ENCODE measurements around the gene BAZ2B. TPM values are rescaled to one million over a fixed set of nuclear protein-coding genes. Genes with fewer than 3 reads are reported as not detected.
A peak's percentile ranks its signal among the peaks of the same experiment; 100 is the strongest.

Gene BAZ2B
- total RNA-seq, 8 experiments from 2014 or later: 81.1 to 148 (median 90.2) TPM

DNA sequence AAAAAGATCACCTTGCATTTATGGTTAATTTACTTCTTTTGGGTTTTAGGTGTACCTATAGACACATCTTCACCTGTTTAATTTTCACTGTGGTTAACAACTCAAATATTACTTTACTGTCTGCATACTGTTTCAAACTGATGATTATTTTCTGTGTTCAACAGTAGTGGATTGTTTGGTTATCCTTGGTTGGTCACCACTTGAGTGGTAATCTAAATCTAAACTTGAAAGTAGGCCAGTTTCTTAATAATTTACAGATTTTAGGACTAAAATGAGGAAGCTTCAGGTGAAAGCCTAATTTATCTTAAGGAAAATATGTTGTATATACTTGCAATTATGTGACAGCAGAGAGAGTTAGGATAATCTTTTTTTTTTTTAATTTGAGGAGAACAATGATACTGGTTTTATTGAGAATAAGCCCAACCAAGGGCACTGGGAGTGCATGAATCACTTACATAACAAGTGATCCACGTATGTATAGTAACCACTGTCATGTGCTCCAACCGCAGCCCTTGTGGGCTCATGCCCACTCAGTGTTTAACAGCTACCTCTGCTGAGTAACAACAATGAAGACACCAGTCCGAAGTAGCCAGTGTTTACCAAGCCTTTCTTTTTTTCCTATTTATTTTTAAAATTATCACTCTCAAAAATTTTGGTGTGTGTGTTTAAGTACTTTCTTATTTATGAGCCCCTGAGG is 298.8 kb downstream of the BAZ2B start:
- in situ Hi-C loops (cut with MboI; ENCODE audit: low pct_unique_long_range_greater_than_20kb in 2 of 9, low sequenced_read_pairs in 9 of 9, unreplicated experiment in 9 of 9): no loop called here
- Histone ChIP-seq H3K4me3 (no peak overlapping the region), H3K27ac (no peak overlapping the region), H3K4me1 (replicated peaks in 1 of 2) (no peaks in the 10 kb centered on the region)
- WGBS, 10 experiments: 75 to 100% (median 87%) methylated on average over 1 to 3 of the region's 3 CpGs; no CpG with 5 or more reads in 2 of the 10 experiments
- ATAC-seq (replicated peaks in 6 of 8): no peak

DNA sequence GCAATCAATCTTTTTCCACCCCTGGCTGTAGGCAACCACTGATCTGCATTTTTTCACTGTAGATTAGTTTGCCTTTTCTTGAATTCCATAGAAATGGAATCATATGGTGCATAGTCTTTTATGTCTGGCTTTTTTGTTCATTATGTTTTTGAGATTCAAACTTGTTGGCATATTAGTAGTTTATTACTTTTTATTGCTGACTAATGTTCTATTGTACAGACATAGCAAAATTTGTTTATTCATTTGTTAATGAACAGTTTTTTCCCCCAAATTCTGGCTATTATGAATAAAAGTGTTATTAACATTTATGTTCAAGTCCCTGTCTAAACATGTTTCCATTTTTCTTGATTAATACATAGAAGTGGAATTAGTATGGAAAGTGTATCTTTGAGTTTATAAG is 308.4 kb downstream of the BAZ2B start:
- in situ Hi-C loops (cut with MboI; ENCODE audit: low pct_unique_long_range_greater_than_20kb in 2 of 9, low sequenced_read_pairs in 9 of 9, unreplicated experiment in 9 of 9): no loop called here
- Histone ChIP-seq H3K4me3 (no peak overlapping the region), H3K27ac (no peak overlapping the region), H3K4me1 (replicated peaks in 1 of 2) (no peaks in the 10 kb centered on the region)
- ATAC-seq (replicated peaks in 6 of 8): no peak

DNA sequence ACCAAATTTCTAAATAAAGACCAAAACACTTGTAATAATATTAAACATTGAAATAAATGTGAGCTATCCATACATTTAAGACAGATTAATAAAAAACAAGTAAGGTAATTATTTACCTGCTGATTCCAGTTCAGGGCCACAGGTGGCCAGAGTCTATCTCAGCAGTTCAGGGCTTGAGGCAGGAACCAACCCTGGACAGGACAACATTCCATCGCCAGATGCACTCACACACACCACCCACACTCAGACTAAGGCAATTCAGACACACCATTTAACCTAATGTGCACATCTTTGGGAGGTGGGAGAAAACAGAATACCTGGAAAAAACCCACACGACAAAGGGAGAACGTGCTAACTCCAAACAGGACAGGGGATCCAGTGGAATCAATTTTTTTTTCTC is 315.8 kb downstream of the BAZ2B start:
- Histone ChIP-seq H3K27ac (no peak overlapping the region), H3K4me1 (replicated peaks in 1 of 2) (no peaks in the 10 kb centered on the region), H3K4me3 (no peak overlapping the region)
- no peak for ATAC-seq (replicated peaks in 6 of 8)
- WGBS, 10 experiments: 42 to 100% (median 80%) methylated on average over 1 to 3 of the region's 3 CpGs; no CpG with 5 or more reads in 3 of the 10 experiments
- in situ Hi-C loops (cut with MboI; ENCODE audit: low pct_unique_long_range_greater_than_20kb in 2 of 9, low sequenced_read_pairs in 9 of 9, unreplicated experiment in 9 of 9): no loop called here

DNA sequence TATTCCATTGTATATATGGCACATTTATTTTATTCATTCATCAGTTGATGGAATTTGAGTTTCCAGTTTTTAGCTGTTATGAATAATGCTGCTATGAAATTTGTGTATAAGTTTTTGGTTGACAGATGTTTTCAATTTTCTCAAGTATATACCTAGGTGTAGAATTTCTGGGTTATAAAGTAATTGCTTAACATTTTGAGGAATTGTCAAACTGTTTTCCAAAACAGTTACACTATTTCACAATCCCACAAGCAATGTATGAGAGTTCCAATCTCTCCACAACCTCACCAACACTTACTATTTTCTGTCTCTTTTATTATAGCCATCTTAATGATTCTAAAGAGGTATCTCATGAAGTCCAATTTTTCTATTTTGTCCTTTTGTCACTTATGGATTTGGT is 317.4 kb downstream of the BAZ2B start:
- H3K4me3 ChIP-seq: no peak overlapping the region
- H3K4me1 ChIP-seq (replicated peaks in 1 of 2): peaks cover 0 to 2% of the 10 kb centered on the region in 2 donors
- H3K27ac ChIP-seq: no peak overlapping the region
- in situ Hi-C loops (cut with MboI; ENCODE audit: low pct_unique_long_range_greater_than_20kb in 2 of 9, low sequenced_read_pairs in 9 of 9, unreplicated experiment in 9 of 9): no loop called here
- ATAC-seq (replicated peaks in 6 of 8): no peak

DNA sequence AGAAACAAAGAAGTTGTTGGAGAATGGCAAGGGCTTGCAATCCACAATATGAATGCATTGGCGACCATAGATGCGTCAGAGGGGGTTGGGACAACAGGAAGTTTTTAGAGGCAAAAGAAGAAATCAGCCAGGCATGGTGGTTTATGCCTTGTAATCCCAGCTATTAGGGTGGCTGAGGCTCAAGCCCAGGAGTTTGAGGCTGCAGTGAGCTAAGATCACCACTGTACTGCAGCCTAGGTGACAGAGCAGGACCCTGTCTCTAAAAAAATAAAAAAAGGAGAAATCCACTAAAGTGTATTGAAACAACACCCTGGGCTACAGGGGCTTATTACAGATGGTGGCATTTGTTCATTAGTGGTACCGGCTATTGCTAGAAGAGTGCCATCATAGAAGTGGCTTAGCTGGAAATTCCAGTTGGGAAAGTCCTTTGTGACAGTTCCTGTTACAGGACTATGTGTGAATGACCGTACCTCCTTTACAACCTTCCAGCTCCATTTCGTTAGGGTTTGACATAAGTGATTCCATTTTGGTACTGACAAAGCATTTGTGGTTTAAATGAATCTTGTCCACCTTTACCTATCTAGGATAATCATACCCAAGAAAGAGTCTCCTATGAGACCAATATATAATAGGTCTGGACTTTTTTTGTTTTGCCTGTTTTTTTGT is 319.2 kb downstream of the BAZ2B start:
- ATAC-seq (replicated peaks in 6 of 8): no peak
- no peak overlapping the region for H3K4me3 ChIP-seq
- in situ Hi-C loops (cut with MboI; ENCODE audit: low pct_unique_long_range_greater_than_20kb in 2 of 9, low sequenced_read_pairs in 9 of 9, unreplicated experiment in 9 of 9): no loop called here

DNA sequence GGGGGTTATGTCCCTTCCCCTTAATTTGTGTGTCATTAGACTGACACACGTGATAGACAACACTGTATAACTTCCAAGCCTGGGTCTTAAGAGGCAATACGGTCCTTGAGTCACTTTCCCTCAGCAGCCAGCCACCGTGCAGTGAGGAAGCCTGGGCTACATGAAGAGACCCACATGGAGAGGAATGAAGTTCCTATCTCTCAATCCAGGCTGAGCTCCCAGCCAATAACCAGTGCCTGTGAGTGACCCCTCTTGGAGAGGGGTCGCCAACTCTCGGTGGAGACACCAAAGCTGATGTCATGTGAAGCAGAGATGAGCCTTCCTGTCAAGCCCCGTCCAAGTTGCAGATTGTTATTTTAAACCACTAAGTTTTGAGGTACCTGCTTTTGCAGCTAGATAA is 324.2 kb downstream of the BAZ2B start:
- H3K4me3 ChIP-seq: no peak overlapping the region
- ATAC-seq (replicated peaks in 6 of 8): no peak
- H3K27ac ChIP-seq: no peak overlapping the region
- in situ Hi-C loops (cut with MboI; ENCODE audit: low pct_unique_long_range_greater_than_20kb in 2 of 9, low sequenced_read_pairs in 9 of 9, unreplicated experiment in 9 of 9): no loop called here
- WGBS, 10 experiments: 80 to 100% (median 87%) methylated on average over 2 to 3 of the region's 6 CpGs; no CpG with 5 or more reads in 5 of the 10 experiments
- peaks cover 12% of the 10 kb centered on the region in 2 donors for H3K4me1 ChIP-seq (replicated peaks in 1 of 2)

More for the DNA sequence above, 319.2 kb downstream of the BAZ2B start:
- 78 to 100% (median 96%) methylated on average over 1 to 5 of the region's 5 CpGs for WGBS, 10 experiments
- peaks cover 0 to 2% of the 10 kb centered on the region in 2 donors for H3K4me1 ChIP-seq (replicated peaks in 1 of 2)
- no peak overlapping the region for H3K27ac ChIP-seq

DNA sequence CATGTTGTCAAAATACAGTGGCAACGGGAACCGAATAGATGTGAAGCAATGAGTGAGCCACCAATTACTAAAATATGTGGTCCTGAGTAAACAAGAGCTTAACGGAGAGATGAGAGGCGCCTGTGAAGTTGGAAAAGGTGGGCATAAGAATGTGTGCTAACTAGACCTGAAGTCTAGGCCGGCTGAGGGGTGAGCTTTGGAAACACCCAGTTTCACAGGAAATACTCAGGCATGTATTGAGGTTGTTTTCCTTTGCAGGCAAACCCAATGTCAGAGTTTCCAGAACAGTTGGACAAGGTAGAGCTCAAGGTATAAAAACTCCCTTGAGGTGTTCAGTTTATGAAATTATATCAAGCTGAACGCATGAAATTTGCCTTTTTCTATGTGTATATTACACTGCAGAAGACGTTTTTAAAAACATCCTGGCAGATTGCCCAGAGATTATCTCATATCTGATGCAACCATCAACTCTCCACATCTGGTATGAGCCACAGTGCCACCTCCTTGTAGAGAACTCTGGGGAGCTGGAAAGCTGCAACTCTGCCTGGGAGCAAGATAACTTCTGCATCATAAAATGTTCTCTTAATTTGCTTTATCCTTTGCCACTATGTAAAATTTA is 325.9 kb downstream of the BAZ2B start:
- WGBS, 10 experiments: 0 to 88% (median 69%) methylated on average over 1 to 6 of the region's 7 CpGs; no CpG with 5 or more reads in 2 of the 10 experiments
- Histone ChIP-seq H3K27ac (no peak overlapping the region), H3K4me3 (no peak overlapping the region), H3K4me1 (replicated peaks in 1 of 2) (peaks cover 12 to 15% of the 10 kb centered on the region in 2 donors)
- peak in 5 of 8 experiments; percentile 2 to 14 (median 12) for ATAC-seq (replicated peaks in 6 of 8)
- in situ Hi-C loops (cut with MboI; ENCODE audit: low pct_unique_long_range_greater_than_20kb in 2 of 9, low sequenced_read_pairs in 9 of 9, unreplicated experiment in 9 of 9): no loop called here

DNA sequence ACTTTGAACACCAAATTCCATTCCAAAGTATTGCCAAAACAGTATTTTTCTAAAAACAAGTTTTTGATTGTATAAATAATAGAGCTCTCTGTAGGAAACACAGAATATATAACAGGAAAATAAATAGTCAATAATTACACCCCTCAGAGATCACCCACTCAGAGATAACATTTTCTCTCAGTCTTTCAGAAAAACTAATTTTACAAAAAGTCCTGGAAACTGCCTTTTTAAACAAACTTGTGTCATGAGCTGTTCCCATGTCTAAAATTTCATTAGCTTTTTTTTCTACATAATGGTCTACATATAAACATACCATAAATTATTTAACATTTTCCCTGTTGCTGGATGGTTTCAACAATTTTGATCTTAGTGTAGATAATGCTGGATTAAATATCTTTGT is 328.6 kb downstream of the BAZ2B start:
- ATAC-seq (replicated peaks in 6 of 8): no peak
- peaks cover 15 to 23% of the 10 kb centered on the region in 2 donors for H3K4me1 ChIP-seq (replicated peaks in 1 of 2)
- no peak overlapping the region for H3K27ac ChIP-seq
- no peak overlapping the region for H3K4me3 ChIP-seq
- in situ Hi-C loops (cut with MboI; ENCODE audit: low pct_unique_long_range_greater_than_20kb in 2 of 9, low sequenced_read_pairs in 9 of 9, unreplicated experiment in 9 of 9): no loop called here

DNA sequence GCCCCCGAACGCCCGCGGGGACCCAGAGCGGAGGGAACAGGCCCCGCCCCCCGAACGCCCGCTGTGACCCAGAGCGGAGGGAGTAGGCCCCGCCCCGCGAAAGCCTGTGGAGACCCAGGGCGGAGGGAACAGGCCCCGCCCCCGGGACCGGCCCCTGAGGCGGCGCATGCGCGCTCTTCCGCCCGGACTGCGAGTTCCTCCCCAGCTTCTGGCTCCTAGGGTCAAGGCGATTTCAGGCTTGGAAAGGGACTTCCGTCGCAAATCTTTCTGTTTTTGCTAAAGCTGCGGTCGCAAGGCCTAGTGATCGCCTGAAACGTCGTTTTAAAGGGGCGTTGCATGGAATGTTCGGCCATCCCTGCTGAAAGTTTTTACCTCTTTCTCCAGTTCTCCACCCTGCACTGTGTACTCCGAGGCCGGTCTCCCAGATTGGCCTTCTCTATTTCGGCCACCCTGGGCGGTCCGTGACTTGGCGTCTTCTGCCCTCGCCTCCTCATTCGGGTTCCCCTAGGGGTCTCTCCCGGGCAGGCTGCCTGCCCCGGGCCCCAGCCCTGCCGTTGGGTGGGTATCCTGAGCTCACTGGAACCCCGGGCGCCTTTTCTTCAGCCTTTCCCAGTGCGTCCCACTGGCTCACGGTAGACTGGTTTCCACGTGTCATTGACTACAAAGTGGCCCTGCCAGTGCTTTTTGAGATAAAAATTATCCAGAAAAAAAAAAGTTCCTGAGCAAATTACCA is 329.5 kb downstream of the BAZ2B start:
- WGBS, 10 experiments: 0 to 14% (median 10%) methylated on average over 2 to 11 of the region's 50 CpGs; no CpG with 5 or more reads in 3 of the 10 experiments
- Histone ChIP-seq H3K27ac (peak overlapping the region; percentile 49 to 89), H3K4me1 (replicated peaks in 1 of 2) (peaks cover 15 to 23% of the 10 kb centered on the region in 2 donors), H3K4me3 (peak overlapping the region; percentile 62 to 94 (median 84))
- in situ Hi-C loops (cut with MboI; ENCODE audit: low pct_unique_long_range_greater_than_20kb in 2 of 9, low sequenced_read_pairs in 9 of 9, unreplicated experiment in 9 of 9): no loop called here
- ATAC-seq (replicated peaks in 6 of 8): peak; percentile 79 to 93 (median 90)

DNA sequence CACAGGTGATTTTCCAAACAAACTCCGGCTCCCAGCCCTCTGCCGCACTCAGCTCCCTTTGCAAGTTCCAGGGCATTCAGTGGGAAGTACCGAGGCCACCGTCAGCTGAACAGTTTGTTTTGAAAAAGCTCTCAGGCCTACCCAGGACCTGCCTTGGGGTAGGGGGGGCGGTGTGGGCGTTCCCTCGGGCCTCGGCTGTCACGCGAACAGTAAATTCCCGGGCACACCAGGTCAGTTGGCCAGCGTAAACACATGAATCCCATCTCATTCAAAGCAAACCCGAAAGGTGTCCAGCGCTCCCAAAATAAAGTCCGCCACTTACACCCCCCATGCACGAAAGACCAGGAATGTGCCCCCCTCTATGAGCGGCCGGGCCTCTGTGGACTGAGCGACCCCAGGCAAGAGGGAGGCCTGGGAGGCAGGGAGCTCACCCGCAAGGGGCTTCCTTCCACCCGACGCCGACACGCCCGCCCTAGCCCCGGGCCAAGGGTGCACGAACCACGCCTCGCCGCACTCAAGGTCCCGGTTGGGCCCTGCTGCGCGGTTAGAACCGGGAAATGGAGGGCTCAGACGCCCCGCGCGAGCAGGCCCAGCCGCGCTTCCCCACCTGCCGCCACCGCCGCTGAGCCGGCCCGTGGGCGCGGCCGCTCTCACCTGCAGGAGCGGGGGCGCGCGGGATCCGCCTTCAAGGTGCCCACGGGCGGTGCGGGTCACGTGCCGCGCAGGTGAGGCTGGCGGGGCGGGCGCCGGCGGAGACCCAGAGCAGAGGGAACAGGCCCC is 330.2 kb downstream of the BAZ2B start, which contains the start of gene WDSUB1:
TSS of gene WDSUB1 (minus strand) at position 775 of the 780 bp plus-strand sequence. CDS start 3,634 bp downstream, outside the sequence.
- peak within 1 kb of the TSS; percentile 53 to 89 for H3K27ac ChIP-seq
- in situ Hi-C loops (cut with MboI; ENCODE audit: low pct_unique_long_range_greater_than_20kb in 2 of 9, low sequenced_read_pairs in 9 of 9, unreplicated experiment in 9 of 9): no loop called here
- peaks cover 13 to 23% of the 10 kb centered on the region in 2 donors for H3K4me1 ChIP-seq (replicated peaks in 1 of 2)
- WGBS, 10 experiments: 0 to 4% (median 0%) methylated on average over 2 to 13 of the region's 64 CpGs; no CpG with 5 or more reads in 5 of the 10 experiments
- H3K4me3 ChIP-seq: peak within 1 kb of the TSS; percentile 62 to 94 (median 84)
- ATAC-seq (replicated peaks in 6 of 8): peak; percentile 46 to 72 (median 64)

DNA sequence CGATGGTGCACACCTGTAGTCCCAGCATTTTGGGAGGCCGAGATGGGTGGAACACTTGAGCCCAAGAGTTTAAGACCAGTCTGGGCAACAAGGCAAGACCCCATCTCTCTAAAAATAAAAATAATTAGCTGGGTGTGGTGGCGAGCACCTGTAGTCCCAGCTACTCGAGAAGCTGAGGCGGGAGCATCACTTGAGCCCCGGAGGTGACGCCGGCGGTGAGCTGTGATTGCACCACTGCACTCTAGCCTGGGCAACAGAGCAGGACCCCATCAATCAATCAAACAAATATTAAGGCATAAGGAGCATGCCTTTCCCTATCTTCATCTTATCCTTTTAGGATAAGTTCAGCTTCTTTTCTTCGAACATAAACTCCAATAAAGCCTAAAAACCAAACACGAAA is 330.9 kb downstream of the BAZ2B start:
- Histone ChIP-seq H3K4me3 (peak overlapping the region; percentile 62 to 94 (median 84)), H3K4me1 (replicated peaks in 1 of 2) (peaks cover 6 to 16% of the 10 kb centered on the region in 2 donors), H3K27ac (no peak overlapping the region)
- in situ Hi-C loops (cut with MboI; ENCODE audit: low pct_unique_long_range_greater_than_20kb in 2 of 9, low sequenced_read_pairs in 9 of 9, unreplicated experiment in 9 of 9): no loop called here
- 50 to 97% (median 86%) methylated on average over 2 to 8 of the region's 11 CpGs; no CpG with 5 or more reads in 2 of the 10 experiments for WGBS, 10 experiments
- no peak for ATAC-seq (replicated peaks in 6 of 8)

DNA sequence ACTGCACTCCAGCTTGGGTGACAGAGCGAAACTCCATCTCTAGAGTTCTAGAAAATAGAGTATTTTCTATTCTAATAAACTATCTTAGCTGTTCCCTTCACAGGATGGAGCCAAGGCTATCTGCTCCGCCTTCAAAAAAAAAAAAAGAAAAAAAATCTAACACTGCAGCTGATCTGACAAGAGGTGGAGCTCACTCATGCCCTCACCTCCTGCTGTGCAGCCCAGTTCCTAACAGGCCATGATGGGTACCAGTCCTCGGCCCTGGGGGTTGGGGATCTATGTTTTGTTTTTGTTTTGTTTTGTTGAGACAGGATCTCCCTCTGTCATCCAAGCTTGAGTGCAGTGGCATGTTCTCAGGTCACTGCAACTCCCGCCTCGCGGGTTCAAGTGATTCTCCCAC is 332.8 kb downstream of the BAZ2B start:
- Histone ChIP-seq H3K4me3 (no peak overlapping the region), H3K27ac (no peak overlapping the region), H3K4me1 (replicated peaks in 1 of 2) (peaks cover 5 to 15% of the 10 kb centered on the region in 2 donors)
- no peak for ATAC-seq (replicated peaks in 6 of 8)
- in situ Hi-C loops (cut with MboI; ENCODE audit: low pct_unique_long_range_greater_than_20kb in 2 of 9, low sequenced_read_pairs in 9 of 9, unreplicated experiment in 9 of 9): no loop called here
- WGBS, 10 experiments: 75 to 90% (median 85%) methylated on average over 2 to 4 of the region's 6 CpGs; no CpG with 5 or more reads in 6 of the 10 experiments
